ENCODE measurements around the gene SLC36A1.

Gene SLC36A1

GRCh38 chr5:151537044-151537443 is 89.6 kb downstream of the SLC36A1 start:
- DNase-seq = no peak

DNA sequence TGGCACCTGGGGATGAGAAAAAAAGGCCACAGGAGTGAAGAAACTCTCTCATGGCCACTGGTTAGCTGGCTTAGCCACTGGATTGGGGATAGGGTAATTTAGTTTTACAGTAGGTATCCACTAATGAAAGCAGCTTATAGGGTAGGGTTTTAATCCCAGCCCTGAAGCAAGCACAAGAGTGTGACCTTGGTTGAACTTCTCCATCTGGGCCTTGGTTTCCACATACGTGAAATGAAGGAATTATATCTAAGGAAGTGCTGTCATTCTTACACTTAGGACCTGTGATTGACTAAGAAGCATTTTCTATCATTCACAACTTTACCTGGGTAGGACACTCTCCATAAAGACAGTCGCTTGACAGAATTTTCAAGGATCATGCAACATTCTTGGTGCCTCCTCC is 94.2 kb downstream of the SLC36A1 start:
- no peak for DNase-seq

Measured in activated CD4-positive, alpha-beta T cell treated with anti-CD3 and anti-CD28 coated beads, Interleukin-2, amount 50 U/mL, for 48 hours (primary cell).